Inflammatory macrophage treated with lipopolysaccharide for 4 hours (primary cell): ENCODE data around the gene TEX261.
A peak's percentile ranks its signal among the peaks of the same experiment; 100 is the strongest.

ENCODE experiments used
- DNase-seq: peaks from one replicate; pipeline ENCODE4 v3.0.0-alpha.2; 2020

The TEX261 gene

GRCh38 chr2:70956141-70956540 is 38.5 kb downstream of the TEX261 start:
- DNase-seq = no peak

- DNase-seq = no peak
Observed at GRCh38 chr2:70954886-70955285, 39.8 kb downstream of the TEX261 start.

- DNase-seq = no peak
Observed at GRCh38 chr2:70949086-70949485, 45.6 kb downstream of the TEX261 start.

GRCh38 chr2:70948337-70949003 is 46.2 kb downstream of the TEX261 start:
- DNase-seq = peak; percentile 67

GRCh38 chr2:70947556-70948184 is 47.0 kb downstream of the TEX261 start:
- no peak for DNase-seq

GRCh38 chr2:70946832-70947442 is 47.7 kb downstream of the TEX261 start:
- DNase-seq = peak; percentile 53

- DNase-seq = no peak
Observed at GRCh38 chr2:70944111-70944690, 50.5 kb downstream of the TEX261 start.

GRCh38 chr2:70943205-70943871 is 51.3 kb downstream of the TEX261 start:
- DNase-seq = no peak

GRCh38 chr2:70942396-70943204 is 52.1 kb downstream of the TEX261 start:
- no peak for DNase-seq

- no peak for DNase-seq
Observed at GRCh38 chr2:70941701-70942100, 53.0 kb downstream of the TEX261 start.

GRCh38 chr2:70941186-70941585 is 53.5 kb downstream of the TEX261 start:
- no peak for DNase-seq

GRCh38 chr2:70939839-70940580 is 54.7 kb downstream of the TEX261 start:
- no peak for DNase-seq

GRCh38 chr2:70939001-70939838 is 55.5 kb downstream of the TEX261 start:
- DNase-seq = no peak

GRCh38 chr2:70938586-70938950 is 56.1 kb downstream of the TEX261 start:
- DNase-seq = no peak

- DNase-seq = no peak
Observed at GRCh38 chr2:70937866-70938585, 56.6 kb downstream of the TEX261 start.

- DNase-seq = no peak
Observed at GRCh38 chr2:70936979-70937811, 57.5 kb downstream of the TEX261 start.

GRCh38 chr2:70936165-70936978 is 58.3 kb downstream of the TEX261 start:
- no peak for DNase-seq
